GM23338 (cell line): ENCODE measurements around the gene ANKRD31. TPM values are rescaled to one million over a fixed set of nuclear protein-coding genes. Genes with fewer than 3 reads are reported as not detected.

Experiments used
- CREB1 ChIP-seq: fragments of 250-450 bp; sonication (Bioruptor Pico); IDR thresholded peaks from 2 replicates; pipeline ENCODE4 v1.5.0; 2020; ENCODE audit warnings: low read depth, mild to moderate bottlenecking, moderate library complexity
- EZH2phosphoT487 ChIP-seq: fragments of 200-600 bp; sonication (generic); IDR thresholded peaks from one replicate; pipeline ENCODE4 v1.8.1; 2018; ENCODE audit warnings: antibody characterized with exemption; ENCODE audit not compliant: unreplicated experiment
- JUNB ChIP-seq: IDR thresholded peaks from one replicate; pipeline ENCODE4 v1.6.1; 2016; ENCODE audit warnings: antibody characterized with exemption; ENCODE audit not compliant: unreplicated experiment
- NANOG ChIP-seq: IDR thresholded peaks from 2 replicates; pipeline ENCODE4 v1.6.1; 2016; ENCODE audit warnings: antibody characterized with exemption, borderline replicate concordance
- ZNF114 ChIP-seq: fragments of 250-450 bp; sonication (Bioruptor Pico); IDR thresholded peaks from 2 replicates; pipeline ENCODE4 v1.5.0; 2020; ENCODE audit warnings: mild to moderate bottlenecking, moderate library complexity
- ZNF331 ChIP-seq: fragments of 250-450 bp; sonication (Bioruptor Pico); IDR thresholded peaks from 2 replicates; pipeline ENCODE4 v1.5.0; 2020; ENCODE audit warnings: low read depth, mild to moderate bottlenecking, moderate library complexity
- polyA plus RNA-seq: library from polyadenylated mRNA; unstranded; fragments of >200 nt; fragmentation: Nextera tagmentation; extraction: Ambion mirVana; gene quantifications from 2 replicates; pipeline ENCODE4 v1.2.1, GENCODE V29; 2016
- total RNA-seq: library from RNA; depleted of rRNA; stranded (reverse); fragments of >200 nt; shearing (Covaris generic); gene quantifications from 2 replicates; pipeline ENCODE4 v1.2.3, GENCODE V29; 2014
- TF ChIP-seq, protein P1 (sequence below): fragments of 250-450 bp; sonication (Bioruptor Pico); IDR thresholded peaks from 2 replicates; pipeline ENCODE4 v1.5.0; 2020; ENCODE audit warnings: mild to moderate bottlenecking, moderate library complexity
- TF ChIP-seq, protein P2 (sequence below): IDR thresholded peaks from one replicate; pipeline ENCODE4 v1.6.1; 2018; ENCODE audit warnings: antibody characterized with exemption; ENCODE audit not compliant: unreplicated experiment

Gene ANKRD31
- total and polyA plus RNA-seq, 2 experiments from 2014 or later: 0.18 to 0.59 TPM

DNA sequence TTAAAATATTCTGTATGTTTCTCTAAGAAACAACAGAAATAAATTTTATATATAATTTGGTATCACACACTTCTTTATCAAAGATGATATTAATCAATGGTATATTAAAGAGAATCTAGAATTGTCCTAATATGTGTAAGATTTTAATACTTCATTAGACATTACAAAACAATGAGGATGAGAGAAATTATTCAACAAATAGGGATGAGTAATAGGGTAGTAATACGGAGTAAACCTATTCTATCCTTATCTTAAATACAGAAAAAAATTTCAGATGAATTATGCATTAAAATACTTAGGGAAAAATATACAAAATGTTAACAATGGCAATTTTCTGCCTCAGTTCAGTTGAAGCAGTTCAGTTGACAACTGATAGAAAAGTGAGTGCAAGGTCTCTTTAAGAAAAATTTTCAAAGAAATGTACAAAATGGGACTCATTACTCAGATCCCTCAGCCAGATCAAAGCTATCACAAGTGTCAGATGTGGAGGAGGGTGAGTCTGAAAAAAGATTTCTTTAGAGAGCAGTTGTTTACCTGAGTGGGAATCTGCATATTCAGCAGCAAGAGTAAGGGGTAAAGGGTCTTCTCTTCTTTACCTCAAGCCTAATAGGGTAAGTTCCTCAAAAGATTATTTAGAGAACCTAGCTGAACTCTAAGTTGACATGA is 127.6 kb downstream of the ANKRD31 start (continued):
- TF ChIP-seq, protein P1, sequence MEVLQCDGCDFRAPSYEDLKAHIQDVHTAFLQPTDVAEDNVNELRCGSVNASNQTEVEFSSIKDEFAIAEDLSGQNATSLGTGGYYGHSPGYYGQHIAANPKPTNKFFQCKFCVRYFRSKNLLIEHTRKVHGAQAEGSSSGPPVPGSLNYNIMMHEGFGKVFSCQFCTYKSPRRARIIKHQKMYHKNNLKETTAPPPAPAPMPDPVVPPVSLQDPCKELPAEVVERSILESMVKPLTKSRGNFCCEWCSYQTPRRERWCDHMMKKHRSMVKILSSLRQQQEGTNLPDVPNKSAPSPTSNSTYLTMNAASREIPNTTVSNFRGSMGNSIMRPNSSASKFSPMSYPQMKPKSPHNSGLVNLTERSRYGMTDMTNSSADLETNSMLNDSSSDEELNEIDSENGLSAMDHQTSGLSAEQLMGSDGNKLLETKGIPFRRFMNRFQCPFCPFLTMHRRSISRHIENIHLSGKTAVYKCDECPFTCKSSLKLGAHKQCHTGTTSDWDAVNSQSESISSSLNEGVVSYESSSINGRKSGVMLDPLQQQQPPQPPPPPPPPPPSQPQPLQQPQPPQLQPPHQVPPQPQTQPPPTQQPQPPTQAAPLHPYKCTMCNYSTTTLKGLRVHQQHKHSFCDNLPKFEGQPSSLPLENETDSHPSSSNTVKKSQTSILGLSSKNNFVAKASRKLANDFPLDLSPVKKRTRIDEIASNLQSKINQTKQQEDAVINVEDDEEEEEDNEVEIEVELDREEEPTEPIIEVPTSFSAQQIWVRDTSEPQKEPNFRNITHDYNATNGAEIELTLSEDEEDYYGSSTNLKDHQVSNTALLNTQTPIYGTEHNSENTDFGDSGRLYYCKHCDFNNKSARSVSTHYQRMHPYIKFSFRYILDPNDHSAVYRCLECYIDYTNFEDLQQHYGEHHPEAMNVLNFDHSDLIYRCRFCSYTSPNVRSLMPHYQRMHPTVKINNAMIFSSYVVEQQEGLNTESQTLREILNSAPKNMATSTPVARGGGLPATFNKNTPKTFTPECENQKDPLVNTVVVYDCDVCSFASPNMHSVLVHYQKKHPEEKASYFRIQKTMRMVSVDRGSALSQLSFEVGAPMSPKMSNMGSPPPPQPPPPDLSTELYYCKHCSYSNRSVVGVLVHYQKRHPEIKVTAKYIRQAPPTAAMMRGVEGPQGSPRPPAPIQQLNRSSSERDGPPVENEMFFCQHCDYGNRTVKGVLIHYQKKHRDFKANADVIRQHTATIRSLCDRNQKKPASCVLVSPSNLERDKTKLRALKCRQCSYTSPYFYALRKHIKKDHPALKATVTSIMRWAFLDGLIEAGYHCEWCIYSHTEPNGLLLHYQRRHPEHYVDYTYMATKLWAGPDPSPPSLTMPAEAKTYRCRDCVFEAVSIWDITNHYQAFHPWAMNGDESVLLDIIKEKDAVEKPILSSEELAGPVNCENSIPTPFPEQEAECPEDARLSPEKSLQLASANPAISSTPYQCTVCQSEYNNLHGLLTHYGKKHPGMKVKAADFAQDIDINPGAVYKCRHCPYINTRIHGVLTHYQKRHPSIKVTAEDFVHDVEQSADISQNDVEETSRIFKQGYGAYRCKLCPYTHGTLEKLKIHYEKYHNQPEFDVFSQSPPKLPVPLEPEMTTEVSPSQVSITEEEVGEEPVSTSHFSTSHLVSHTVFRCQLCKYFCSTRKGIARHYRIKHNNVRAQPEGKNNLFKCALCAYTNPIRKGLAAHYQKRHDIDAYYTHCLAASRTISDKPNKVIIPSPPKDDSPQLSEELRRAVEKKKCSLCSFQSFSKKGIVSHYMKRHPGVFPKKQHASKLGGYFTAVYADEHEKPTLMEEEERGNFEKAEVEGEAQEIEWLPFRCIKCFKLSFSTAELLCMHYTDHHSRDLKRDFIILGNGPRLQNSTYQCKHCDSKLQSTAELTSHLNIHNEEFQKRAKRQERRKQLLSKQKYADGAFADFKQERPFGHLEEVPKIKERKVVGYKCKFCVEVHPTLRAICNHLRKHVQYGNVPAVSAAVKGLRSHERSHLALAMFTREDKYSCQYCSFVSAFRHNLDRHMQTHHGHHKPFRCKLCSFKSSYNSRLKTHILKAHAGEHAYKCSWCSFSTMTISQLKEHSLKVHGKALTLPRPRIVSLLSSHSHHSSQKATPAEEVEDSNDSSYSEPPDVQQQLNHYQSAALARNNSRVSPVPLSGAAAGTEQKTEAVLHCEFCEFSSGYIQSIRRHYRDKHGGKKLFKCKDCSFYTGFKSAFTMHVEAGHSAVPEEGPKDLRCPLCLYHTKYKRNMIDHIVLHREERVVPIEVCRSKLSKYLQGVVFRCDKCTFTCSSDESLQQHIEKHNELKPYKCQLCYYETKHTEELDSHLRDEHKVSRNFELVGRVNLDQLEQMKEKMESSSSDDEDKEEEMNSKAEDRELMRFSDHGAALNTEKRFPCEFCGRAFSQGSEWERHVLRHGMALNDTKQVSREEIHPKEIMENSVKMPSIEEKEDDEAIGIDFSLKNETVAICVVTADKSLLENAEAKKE (CRISPR knock-in tag): no peak
- TF ChIP-seq JUNB (no peak), ZNF331 (CRISPR knock-in tag) (no peak), NANOG (no peak), EZH2phosphoT487 (no peak), ZNF114 (CRISPR knock-in tag) (no peak), CREB1 (no peak)
- TF ChIP-seq, protein P2, sequence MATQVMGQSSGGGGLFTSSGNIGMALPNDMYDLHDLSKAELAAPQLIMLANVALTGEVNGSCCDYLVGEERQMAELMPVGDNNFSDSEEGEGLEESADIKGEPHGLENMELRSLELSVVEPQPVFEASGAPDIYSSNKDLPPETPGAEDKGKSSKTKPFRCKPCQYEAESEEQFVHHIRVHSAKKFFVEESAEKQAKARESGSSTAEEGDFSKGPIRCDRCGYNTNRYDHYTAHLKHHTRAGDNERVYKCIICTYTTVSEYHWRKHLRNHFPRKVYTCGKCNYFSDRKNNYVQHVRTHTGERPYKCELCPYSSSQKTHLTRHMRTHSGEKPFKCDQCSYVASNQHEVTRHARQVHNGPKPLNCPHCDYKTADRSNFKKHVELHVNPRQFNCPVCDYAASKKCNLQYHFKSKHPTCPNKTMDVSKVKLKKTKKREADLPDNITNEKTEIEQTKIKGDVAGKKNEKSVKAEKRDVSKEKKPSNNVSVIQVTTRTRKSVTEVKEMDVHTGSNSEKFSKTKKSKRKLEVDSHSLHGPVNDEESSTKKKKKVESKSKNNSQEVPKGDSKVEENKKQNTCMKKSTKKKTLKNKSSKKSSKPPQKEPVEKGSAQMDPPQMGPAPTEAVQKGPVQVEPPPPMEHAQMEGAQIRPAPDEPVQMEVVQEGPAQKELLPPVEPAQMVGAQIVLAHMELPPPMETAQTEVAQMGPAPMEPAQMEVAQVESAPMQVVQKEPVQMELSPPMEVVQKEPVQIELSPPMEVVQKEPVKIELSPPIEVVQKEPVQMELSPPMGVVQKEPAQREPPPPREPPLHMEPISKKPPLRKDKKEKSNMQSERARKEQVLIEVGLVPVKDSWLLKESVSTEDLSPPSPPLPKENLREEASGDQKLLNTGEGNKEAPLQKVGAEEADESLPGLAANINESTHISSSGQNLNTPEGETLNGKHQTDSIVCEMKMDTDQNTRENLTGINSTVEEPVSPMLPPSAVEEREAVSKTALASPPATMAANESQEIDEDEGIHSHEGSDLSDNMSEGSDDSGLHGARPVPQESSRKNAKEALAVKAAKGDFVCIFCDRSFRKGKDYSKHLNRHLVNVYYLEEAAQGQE: no peak
